GM21515 (cell line): ENCODE measurements around the gene KCNQ5.
"Not testable (repeated sequence)": the region's sequence is repeated elsewhere in the genome, so short reads cannot be mapped to it uniquely, and the experiment has no call there.

ENCODE experiments used
- ATAC-seq: cut with Tn5 transposase; IDR thresholded peaks from one replicate; pipeline ENCODE4 v1.9.1; 2021; ENCODE audit not compliant: unreplicated experiment

The KCNQ5 gene

DNA sequence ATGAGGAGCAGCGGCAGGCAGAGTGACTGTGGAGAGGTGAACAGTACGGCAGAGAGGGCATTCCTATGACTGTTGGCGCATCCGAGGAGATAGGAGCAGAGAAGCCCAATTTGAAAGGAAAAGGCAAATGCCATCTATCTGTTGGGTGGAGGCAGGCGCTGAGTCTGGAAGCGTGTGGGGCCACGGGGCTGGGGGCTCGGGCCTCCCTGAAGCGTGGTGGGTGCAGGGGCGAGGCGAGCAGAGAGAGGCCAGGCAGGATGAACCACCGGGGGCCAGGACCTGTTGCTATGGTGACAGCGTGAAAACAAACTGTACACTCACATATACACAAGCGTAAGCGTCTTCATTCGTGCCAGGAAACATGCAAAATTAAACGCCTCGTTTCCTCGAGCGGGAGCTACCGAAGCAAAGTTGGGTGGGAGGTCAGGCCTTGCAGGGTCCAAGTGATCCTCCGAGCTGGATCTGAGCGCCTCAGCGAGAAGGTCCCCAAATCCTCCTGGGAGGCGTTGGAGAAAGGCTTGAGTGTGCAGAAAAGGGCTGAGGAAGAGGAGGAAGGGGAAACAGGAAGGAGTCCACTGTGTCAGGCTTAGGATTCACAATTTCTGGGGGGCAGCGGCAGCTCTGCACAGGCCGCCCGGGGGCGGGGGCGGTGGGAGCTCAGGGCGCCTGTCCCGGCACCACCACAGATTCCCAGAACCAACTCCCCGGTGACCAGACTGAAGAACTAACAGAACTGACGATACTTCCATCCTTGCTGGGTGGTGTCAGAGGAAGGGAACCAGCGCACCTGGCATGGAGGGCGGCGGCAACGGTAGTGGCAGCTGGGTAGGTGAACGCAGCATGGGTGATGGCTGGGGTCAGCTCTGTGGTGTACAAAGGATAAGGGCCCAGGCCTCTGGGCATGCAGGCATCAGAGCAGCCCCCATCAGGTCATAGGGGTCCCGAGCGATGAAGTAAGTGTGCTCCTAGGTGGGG lies 535.2 kb downstream of the KCNQ5 start:
- no peak for ATAC-seq

DNA sequence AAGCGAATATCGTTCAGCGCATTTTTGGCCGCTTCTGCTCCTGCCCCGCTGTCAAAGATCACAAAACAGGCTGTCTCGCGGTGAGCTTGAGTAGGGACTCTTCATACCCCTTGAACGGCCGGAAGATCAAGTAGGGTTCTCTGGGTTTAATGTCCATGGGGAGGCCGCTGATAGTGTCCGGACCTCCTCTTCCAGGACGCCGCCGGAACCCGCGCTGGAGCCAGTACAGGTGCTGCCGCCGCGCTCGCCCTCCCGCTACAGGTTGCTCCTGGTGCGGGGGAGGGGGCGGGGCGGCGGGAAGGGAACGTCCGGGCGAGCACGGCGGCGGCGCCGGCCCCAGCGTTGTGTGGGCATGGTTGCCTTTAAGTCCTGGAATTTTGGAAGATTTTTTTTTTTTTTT lies 536.0 kb downstream of the KCNQ5 start:
- ATAC-seq: no peak

DNA sequence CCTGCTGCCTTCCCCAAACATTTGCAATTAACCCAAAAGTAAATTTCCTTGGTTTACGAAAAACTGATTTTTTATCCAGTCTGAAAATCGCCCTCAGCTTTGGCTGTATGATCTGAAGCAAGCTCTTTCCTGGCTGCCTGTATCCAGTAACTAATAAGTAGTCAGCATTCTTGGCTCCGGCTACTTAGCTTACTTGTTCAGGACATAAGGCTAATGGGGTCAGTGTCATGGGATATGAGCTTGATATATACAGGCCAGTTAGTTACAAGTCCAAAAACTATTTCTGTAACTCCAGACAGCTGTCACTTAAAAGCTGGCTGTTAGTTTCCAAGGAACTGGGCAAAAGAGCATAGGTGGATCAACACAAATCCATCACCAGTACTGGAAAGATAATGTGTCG lies 547.2 kb downstream of the KCNQ5 start:
- ATAC-seq: no peak

DNA sequence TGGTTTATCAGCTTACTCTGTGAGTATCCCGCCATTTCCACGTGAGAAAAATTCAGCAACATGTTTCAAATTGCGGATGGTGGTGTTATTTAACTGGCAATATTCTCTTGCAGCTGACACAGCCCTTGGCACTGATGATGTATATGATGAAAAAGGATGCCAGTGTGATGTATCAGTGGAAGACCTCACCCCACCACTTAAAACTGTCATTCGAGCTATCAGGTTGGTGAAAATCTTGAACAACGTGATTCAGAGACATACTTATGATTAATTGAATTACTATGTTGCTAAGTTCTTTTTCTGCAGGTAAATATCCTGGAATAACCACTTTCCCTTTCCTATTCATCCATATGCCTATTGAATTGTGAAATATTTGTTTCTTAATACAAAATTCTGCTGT lies 547.8 kb downstream of the KCNQ5 start:
- no peak for ATAC-seq

DNA sequence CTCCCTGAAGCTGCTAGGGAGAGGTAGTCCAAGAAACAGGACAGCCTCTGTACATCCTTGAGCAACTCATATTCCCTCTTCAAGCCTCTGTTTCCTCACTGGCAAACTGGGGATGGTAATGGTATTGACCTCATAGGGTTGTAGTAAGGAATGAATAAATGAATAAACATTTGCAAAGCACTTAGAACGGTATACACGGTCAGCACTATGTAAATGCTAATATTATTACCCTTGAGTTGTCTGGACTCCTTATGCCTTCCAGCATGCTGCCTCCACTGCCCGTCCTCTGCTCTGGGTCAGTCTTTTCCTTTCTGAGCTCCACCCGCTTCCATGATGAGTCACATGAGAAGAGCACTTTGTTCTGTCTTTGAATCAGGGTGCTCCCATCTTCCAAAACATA lies 552.8 kb downstream of the KCNQ5 start:
- no peak for ATAC-seq

DNA sequence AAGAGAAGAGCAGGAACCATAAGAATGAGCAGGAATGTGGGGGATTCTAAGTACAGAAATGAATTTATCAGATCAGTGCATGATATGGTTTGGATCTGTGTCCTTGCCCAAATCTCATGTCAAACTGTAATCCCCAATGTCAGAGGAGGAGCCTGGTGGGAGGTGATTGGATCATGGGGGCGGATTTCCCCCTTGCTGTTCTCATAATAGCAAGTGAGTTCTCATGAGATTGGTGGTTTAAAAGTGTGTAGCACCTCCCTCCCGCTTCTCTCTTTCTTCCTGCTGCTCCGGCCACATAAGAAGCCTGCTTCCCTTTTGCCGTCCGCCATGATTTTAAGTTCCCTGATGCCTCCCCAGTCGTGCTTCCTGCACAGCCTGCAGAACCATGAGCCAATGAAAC lies 554.2 kb downstream of the KCNQ5 start:
- ATAC-seq: no peak

DNA sequence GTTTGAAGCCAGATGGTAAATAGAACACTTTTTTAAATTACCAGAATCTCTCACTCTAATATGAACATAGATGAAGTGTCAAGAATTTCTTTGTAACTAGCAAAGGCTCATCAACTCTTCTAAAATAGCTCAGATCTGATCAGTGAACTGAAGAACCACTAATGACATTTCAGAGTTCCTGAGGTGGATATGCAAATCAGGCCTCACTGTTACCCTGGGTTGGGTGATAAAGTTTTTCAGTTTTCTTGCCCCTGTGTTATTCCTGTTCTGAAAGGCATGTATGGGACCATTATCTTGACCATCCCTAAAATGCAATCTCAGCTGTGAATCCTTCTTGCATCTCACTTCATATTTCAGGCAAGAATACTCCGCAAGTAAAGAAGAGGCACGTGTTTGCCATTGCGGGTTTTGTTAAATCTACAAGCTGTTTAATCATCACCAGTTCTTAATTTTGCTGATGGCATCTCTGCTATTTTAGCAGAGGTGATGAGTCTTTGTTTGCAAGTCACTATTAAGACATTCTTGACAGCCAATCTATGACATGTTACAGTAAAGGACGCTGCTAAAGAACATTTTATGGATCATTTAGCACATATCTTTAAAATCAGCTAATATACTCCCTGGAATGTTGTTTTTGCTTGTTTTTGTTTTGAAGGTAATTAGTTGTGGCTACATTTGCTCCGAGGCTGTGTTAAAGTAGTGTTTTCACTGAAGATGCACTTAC lies 555.5 kb downstream of the KCNQ5 start:
- ATAC-seq: peak; percentile 55

DNA sequence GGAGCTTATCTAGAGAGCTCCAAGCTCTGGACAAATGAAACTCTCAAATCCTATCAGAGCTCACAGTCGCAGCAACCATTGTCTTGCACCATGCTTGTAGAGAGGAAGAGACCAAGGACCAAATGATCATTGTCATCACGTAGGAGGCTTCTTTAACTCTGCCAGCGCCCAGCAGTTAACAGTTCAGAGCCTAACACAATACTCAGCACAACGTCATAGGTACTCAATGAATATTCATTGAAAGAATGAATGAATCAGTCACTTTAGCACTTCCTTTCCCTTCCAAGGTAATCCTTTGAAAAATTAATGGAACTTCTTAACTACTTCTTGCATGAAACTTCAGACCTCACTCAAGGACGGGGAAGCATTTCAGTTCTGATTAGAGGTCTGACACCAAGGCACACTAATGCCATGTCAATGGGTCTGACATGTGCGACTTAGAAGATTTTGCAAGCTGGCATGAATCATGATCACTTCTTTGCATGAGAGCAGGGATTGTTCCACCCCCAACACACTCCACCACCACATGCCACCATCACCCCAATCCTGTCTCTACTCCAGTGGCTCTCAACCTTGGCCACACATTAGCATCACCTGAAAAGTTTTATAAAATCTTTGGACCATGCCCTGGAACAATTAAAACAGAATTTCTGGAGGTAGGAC lies 558.3 kb downstream of the KCNQ5 start:
- no peak for ATAC-seq

DNA sequence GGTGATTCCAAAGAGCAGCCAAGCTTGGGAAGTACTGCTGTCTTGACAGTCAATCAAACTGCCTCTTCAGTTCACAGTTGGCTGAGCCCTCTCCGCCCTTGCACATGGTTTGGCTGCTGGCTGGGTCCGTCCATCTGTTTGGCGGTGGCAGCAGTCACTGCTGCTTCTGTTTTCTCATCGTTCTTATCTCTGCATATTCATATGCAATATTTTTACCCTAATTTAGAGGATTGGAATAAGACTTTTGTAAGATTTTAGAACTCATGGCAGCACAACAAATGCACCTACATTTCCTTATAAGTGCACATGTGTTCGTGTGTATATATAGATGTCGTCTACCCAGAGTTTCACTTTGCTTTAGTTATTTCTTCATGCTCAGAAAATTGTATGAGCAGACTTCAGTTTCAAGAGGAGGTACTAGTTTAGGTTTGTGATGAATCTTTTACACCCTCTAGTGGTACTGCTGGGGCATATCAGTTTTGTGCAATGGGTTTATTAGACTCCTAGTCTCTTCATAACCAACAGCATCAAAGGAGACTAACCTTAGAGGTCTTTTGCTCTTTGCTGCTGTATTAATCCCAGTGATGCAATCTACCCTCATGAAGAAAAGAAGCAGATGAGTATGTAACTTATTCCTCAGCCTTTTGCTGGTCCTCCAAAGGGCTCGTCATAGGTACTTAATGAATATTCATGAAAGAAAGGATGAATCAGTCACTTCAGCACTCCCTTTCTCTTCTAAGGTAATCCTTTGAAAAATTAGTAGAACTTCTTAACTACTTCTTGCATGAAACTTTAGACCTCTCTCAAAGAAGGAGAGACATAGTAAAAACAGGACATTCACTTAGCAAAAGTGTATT lies 559.1 kb downstream of the KCNQ5 start:
- ATAC-seq: peak; percentile 77

DNA sequence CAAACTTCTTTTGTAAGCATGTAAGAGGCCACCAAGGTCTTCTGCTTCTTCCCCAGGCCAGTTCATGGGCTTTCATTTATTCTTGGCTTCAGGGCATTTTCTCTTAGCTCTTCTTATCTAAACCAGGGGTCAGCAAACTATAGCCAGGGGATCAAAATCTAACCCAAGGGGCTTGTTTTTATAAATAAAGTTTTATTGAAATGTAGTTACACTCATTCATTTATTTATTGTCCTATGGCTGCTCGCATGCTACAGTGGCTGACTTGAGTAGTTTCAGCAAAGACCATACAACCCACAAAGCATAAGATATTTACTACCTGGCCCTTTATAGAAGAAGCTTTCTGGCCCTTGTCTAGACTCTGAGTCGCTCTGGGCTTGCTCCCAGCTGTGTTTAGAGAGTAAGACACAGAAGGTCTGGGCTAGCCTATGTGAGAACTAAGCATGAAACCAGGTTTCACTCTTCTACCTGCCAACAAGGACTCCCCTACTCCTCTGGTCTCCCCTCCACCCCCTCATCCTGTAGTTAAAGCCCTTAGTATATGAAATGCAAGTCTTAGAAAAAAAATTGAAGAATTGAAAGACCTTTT lies 560.2 kb downstream of the KCNQ5 start:
- ATAC-seq: peak; percentile 67

DNA sequence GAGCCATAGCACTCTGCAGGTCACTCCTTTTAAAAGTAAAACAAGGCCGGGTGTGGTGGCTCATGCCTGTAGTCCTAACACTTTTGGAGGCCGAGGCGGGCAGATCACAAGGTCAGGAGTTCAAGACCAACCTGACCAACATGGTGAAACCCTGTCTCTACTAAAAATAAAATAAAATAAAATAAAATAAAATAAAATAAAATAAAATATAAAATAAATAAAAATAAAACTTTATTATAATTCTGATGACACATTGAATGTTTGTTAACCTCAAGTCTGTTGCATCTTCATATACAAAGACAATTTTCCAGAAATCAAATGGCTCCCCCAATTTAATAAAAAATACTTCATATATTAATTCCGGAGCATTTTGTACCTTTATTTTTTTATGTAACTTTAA lies 571.4 kb downstream of the KCNQ5 start:
- ATAC-seq: not testable (repeated sequence)

DNA sequence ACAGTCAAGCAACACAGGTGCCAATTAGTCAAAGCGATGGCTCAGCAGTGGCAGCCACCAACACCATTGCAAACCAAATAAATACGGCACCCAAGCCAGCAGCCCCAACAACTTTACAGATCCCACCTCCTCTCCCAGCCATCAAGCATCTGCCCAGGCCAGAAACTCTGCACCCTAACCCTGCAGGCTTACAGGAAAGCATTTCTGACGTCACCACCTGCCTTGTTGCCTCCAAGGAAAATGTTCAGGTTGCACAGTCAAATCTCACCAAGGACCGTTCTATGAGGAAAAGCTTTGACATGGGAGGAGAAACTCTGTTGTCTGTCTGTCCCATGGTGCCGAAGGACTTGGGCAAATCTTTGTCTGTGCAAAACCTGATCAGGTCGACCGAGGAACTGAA lies 572.9 kb downstream of the KCNQ5 start:
- ATAC-seq: no peak

DNA sequence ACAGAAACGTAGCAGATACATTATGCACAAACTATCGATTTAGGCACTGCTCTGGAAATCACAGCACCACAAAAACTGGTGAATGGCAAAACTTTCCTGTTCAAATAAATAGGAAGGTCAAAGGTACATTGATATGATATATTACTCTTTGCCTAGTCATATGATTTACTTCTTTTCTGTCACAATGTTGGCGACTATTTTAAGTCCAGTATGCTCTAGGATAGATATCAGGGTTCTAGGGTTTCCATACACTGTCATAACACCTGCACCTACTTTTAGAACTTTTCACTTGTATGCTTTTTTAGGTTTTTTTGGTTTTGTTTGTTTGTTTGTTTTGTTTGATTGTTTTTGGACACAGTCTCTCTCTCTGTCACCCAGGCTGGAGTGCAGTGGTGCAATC lies 578.4 kb downstream of the KCNQ5 start:
- no peak for ATAC-seq

DNA sequence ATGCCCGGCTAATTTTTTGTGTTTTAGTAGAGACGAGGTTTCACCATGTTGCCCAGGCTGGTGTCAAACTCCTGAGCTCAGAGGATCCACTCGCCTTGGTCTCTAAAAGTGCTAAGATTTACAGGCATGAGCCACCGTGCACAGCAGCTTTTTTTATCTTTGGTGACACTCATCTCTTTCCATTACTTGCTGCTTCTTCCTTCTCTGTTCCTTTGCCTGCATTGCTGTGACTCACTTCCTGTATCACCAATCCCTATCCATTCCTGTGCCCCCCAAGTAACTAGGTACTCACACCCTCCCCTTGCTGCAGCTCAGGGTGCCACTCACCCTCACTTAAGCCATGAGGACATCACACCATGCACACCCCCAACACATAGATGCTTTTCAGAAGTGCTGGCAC lies 578.9 kb downstream of the KCNQ5 start:
- no peak for ATAC-seq

DNA sequence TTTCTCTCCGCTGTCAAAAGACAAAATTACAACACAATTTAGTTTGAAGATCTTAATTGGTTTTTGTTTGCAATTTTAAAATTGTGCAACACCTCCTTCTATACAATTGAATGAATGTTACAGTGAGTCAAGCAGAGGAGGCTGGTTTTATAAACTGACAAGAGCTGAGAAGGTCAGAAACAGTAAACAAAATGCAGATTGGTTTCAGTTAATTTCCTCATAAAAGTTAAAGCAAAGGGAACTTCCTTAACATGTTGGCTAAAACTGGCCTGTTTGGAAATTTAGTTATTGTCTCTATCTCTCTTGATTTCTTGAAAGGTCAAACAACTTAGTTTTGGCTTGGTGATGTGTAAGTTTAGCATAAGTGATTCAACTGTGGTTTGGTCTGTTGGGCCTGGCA lies 581.2 kb downstream of the KCNQ5 start:
- ATAC-seq: no peak

DNA sequence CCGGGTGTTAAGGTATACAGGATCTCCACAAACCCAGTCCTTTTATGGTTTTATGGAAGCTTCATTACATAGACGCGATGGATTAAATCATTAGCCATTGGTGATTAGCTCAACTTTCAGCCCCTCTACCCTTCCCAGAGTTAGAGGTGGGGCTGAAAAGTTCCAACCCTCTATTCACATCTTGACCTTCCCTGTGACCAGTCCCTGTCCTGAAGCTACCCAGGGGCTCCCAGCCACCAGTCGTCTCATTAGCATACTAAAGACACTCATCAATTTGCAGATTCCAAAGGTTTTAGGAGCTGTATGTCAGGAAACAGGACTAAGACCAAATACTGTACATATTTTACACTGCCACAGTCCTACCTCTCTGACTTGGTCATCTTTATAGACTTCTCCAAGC lies 582.4 kb downstream of the KCNQ5 start:
- ATAC-seq: no peak

DNA sequence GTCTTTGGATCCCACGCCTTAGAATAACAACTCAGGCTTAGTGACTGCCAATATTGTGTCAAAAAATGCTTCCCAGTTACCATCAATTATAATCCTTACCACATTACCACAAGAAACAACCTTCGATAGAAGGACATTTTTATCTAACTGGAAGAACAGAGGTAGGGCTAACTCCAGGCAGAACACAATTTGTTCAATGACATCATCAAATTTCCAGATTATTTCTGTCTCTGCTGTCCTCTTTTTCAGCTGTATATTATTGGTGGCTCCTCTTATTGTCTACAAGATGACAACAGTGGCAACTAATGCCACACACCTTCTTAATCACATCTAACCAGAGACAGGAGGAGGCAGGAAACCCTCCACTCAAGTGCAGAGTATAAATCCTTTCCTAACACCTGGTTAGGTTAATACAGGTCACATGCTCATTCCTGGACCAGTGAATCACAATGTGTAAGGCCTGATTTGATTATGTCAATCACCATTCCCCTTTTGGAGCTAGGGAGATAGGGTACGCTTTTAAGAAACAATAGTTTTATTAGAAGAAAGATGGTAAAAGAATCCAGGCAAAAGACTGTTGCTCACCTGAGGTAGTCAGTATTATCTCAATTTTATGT lies 585.5 kb downstream of the KCNQ5 start:
- ATAC-seq: no peak

DNA sequence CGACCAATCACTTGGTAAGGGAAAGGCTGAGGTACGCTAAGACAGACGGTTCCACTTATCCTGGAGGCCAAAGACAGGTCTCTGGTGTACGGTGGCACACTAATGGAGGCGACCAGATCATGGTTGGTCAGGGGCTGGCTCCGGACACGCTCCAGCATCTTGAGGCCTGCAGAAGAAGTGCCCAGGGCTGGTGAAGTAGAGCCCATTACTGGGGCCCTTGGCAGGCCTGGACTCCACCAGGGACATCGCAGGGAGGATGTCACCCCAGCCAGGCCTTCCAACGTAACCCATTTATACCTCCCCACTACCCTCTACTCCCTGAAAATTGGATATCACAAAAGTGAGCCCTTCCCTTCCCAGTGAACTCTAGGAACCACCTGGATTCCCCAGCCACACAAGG lies 587.3 kb downstream of the KCNQ5 start:
- ATAC-seq: no peak

DNA sequence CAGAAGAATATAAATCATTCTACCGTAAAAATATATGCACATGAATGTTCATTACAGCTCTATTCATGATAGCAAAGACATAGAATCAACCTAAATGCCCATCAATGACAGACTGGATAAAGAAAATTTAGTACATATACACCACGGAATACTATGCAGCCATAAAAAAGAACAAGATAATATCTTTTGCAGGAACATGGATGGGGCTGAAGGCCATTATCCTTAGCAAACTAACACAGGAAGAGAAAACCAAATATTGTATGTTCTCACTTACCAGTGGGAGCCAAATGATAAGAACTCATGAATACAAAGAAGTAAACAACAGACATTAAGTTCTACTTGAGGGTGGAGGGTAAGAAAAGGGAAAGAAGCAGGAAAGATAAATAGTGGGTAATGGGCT lies 595.0 kb downstream of the KCNQ5 start:
- no peak for ATAC-seq

DNA sequence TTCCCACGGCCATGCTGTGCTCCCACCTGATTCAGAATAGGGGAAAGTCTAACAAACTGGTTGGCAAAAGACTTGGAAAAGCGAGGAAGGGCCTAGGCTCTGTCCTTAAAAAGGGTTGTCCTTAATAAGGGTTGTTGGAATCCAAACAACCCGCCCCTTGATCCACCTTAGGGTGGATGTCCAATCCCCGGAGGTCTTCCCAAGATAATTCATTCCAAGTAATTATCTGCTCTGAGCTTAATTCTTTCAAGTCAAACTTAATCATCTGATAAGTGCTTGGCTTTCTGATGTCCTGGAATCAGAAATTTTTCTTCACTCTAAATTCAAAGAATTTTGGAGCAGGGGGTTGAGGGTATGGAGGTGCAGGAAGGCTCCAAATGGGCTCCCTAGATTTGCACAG lies 603.5 kb downstream of the KCNQ5 start, which contains the start of gene KHDC1L:
KHDC1L (minus strand) TSS at position 101 of the 400 bp plus-strand sequence; CDS start at position 13, 88 bp downstream.
- no peak for ATAC-seq
